Lower lobe of right lung (tissue), 2 donors: ENCODE data around the gene NR2F1-AS1. TPM values are rescaled to one million over a fixed set of nuclear protein-coding genes. Genes with fewer than 3 reads are reported as not detected.
"Not testable (repeated sequence)": the region's sequence is repeated elsewhere in the genome, so short reads cannot be mapped to it uniquely, and the experiment has no call there.

Experiments
- ATAC-seq, 2 donors: fragments of 200-7000 bp; cut with Tn5 transposase; one replicate each; pipeline ENCODE4 v1.9.1; 2020 to 2022; ENCODE audit warnings: mild to moderate bottlenecking in 2 of 2, moderate library complexity in 2 of 2
- DNase-seq: peaks from one replicate; pipeline ENCODE4 v3.0.0-alpha.2; 2020
- H3K27ac ChIP-seq: fragments of 200-600 bp; one replicate; pipeline ENCODE4 v1.8.0; 2022
- H3K27me3 ChIP-seq: fragments of 200-600 bp; one replicate; pipeline ENCODE4 v1.8.0; 2022; ENCODE audit warnings: low read depth
- H3K36me3 ChIP-seq: fragments of 200-600 bp; one replicate; pipeline ENCODE4 v1.8.0; 2022; ENCODE audit warnings: mild to moderate bottlenecking
- H3K4me1 ChIP-seq: fragments of 200-600 bp; one replicate; pipeline ENCODE4 v1.8.0; 2022
- H3K4me3 ChIP-seq: fragments of 200-600 bp; one replicate; pipeline ENCODE4 v1.8.0; 2022; ENCODE audit warnings: mild to moderate bottlenecking
- H3K9me3 ChIP-seq: fragments of 200-600 bp; one replicate; pipeline ENCODE4 v1.8.0; 2022
- intact Hi-C: fragments of 100-400 bp; cut with DNase I; formaldehyde crosslinking; loops from one replicate; pipeline ENCODE4 v1.11.0; 2022
- total RNA-seq: library from RNA; stranded (reverse); fragmentation: NEBNext Ultra II Directional; extraction: Animal tissue kit (Norgen Biotek cat#: 25700); gene quantifications from one replicate; pipeline ENCODE4 v1.2.1, GENCODE V29; 2021
- TF ChIP-seq, protein P1 (sequence below): fragments of 200-600 bp; IDR thresholded peaks from one replicate; pipeline ENCODE4 v1.8.0; 2022; ENCODE audit warnings: antibody characterized with exemption, mild to moderate bottlenecking
- donor health status: DM: no; HTN: yes; CAD: no; lungs with severe emphysema.

NR2F1-AS1 gene
- total RNA-seq, 1 donor from 2014 or later: 11.1 TPM

DNA sequence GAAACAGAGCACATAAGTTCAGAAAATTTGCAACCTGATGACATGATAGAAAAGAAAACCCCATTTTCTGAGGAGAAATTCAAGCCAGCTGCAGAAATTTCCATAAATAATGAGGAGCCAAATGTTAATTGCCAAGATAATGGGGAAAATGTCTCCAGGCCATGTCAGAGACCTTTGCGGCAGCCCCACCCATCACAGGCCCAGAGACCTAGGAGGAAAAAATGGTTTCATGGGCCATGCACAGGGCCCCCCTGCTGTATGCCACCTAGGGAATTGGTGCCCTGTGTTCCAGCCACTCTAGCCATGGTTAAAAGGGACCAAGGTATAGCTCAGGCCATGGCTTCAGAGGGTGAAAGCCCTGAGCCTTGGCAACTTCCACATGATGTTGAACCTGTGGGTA lies 118.1 kb downstream of the NR2F1-AS1 start:
- no peak overlapping the region for H3K4me3 ChIP-seq
- ATAC-seq (no peak), DNase-seq (no peak)
- no peaks in the 10 kb centered on the region for H3K27me3 ChIP-seq
- intact Hi-C loops: no loop called here
- peaks cover 15% of the 10 kb centered on the region for H3K9me3 ChIP-seq
- H3K27ac ChIP-seq: no peak overlapping the region
- H3K36me3 ChIP-seq: no peaks in the 10 kb centered on the region
- no peaks in the 10 kb centered on the region for H3K4me1 ChIP-seq
- TF ChIP-seq, protein P1, sequence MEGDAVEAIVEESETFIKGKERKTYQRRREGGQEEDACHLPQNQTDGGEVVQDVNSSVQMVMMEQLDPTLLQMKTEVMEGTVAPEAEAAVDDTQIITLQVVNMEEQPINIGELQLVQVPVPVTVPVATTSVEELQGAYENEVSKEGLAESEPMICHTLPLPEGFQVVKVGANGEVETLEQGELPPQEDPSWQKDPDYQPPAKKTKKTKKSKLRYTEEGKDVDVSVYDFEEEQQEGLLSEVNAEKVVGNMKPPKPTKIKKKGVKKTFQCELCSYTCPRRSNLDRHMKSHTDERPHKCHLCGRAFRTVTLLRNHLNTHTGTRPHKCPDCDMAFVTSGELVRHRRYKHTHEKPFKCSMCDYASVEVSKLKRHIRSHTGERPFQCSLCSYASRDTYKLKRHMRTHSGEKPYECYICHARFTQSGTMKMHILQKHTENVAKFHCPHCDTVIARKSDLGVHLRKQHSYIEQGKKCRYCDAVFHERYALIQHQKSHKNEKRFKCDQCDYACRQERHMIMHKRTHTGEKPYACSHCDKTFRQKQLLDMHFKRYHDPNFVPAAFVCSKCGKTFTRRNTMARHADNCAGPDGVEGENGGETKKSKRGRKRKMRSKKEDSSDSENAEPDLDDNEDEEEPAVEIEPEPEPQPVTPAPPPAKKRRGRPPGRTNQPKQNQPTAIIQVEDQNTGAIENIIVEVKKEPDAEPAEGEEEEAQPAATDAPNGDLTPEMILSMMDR: no peak

DNA sequence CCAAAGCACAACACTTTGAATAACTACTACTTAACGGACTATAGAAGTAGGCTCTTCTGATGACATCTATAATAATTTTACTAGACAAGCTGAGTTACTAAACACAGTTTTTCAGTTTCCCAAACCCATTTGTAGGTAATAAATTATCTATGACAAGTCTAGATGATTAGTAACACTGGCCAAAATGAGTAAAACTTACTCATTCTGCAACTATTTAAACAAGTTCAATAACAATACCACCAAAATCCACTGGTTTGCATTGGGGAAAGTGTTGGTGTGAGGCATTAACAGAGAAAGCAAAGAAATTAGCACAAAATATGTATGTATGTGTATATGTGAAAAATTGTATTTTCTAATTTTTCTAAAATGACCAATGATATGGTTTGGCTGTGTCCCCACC lies 119.3 kb downstream of the NR2F1-AS1 start:
- TF ChIP-seq, protein P1: no peak
- intact Hi-C loops: no loop called here
- H3K27ac ChIP-seq: no peak overlapping the region

DNA sequence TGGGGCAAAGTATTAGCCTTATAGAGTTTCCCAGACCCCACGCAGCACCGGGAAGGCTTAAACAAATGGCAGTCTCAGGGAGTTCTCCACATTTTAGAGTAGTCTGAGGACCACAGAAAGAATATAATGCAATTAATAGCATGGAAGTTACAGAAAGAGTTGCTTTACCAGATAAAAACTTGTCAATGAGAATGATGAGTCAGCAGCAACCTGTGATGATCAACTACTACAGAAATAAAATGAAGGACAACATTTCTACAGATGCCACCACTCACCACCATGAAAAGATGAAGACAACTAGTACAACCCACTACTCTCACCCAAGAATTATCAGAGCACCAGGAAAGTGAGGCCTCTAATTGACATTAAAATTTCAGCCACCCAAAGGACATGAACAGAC lies 120.7 kb downstream of the NR2F1-AS1 start:
- peaks cover 15% of the 10 kb centered on the region for H3K9me3 ChIP-seq
- H3K4me3 ChIP-seq: no peak overlapping the region
- no peaks in the 10 kb centered on the region for H3K27me3 ChIP-seq
- DNase-seq (no peak), ATAC-seq (no peak)
- H3K36me3 ChIP-seq: no peaks in the 10 kb centered on the region
- intact Hi-C loops: no loop called here
- no peak overlapping the region for H3K27ac ChIP-seq
- H3K4me1 ChIP-seq: no peaks in the 10 kb centered on the region
- TF ChIP-seq, protein P1: no peak

More for the DNA sequence above, 119.3 kb downstream of the NR2F1-AS1 start:
- Histone ChIP-seq H3K27me3 (no peaks in the 10 kb centered on the region), H3K9me3 (peaks cover 15% of the 10 kb centered on the region), H3K4me1 (no peaks in the 10 kb centered on the region), H3K4me3 (no peak overlapping the region), H3K36me3 (no peaks in the 10 kb centered on the region)
- no peak for DNase-seq
- ATAC-seq: no peak

DNA sequence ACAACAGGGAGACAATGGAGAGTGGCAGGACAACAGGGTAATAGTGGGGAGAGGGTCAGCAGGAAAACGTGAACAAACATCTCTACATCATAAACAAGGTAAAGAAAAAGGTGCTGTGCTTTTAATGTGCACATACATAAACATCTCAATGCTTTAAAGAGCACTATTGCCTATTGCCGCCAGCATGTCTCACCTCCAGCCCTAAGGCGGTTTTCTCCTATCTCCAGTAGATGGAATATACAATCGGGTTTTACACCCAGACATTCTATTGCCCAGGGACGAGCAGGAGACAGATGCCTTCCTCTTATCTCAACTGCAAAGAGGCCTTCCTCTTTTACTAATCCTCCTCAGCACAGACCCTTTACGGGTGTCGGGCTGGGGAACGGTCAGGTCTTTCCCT lies 124.2 kb downstream of the NR2F1-AS1 start:
- H3K27ac ChIP-seq, H3K4me1 ChIP-seq, intact Hi-C loops, H3K9me3 ChIP-seq, ATAC-seq, H3K36me3 ChIP-seq, H3K27me3 ChIP-seq, H3K4me3 ChIP-seq, DNase-seq: not testable (repeated sequence)

DNA sequence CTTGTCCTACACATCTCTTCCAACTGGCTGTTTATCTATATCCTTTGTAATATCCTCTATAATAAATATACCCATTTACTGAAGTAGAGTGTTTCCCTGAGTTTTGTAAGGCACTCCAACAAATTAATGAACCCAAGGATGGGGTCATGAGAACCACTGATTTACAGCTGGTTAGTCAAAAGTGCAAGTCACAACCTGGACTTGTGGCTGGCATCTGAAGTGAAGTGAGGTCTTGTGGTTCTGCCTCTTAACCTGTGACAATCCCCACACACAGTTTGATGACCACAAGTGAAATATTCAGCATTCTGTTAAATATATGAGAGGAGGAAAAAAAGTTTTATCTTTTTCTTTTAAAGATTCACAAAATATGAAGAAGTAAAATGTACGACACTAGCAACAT lies 126.1 kb downstream of the NR2F1-AS1 start:
- no peak for ATAC-seq
- Histone ChIP-seq H3K27ac (no peak overlapping the region), H3K36me3 (no peaks in the 10 kb centered on the region), H3K4me3 (no peak overlapping the region), H3K27me3 (no peaks in the 10 kb centered on the region), H3K4me1 (no peaks in the 10 kb centered on the region), H3K9me3 (no peaks in the 10 kb centered on the region)
- intact Hi-C loops: no loop called here
- TF ChIP-seq, protein P1: no peak
- DNase-seq: no peak

DNA sequence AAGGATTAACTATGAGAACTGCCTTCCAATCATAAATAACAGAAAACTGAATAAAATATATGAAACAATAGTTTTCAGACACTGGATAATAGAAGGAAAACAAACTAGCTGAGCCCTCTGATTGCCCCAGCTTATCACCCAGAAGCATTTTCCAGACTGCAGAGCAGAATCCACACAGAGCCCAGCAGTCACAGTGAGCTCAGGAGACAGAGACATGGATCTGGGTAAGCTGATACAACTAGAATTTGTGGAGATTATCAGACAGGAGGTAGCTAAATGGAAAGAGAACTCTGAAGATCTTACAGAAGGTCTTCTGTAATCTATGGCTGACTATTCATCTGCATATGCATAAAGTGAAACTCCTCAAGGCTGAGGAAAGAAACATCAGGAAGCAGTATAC lies 128.8 kb downstream of the NR2F1-AS1 start:
- DNase-seq: no peak
- intact Hi-C loops: no loop called here
- Histone ChIP-seq H3K36me3 (no peaks in the 10 kb centered on the region), H3K27me3 (no peaks in the 10 kb centered on the region), H3K9me3 (no peaks in the 10 kb centered on the region), H3K4me1 (no peaks in the 10 kb centered on the region), H3K27ac (no peak overlapping the region), H3K4me3 (no peak overlapping the region)
- ATAC-seq: no peak
- TF ChIP-seq, protein P1: no peak
